ENCODE results near the gene GABPA.
"Not testable (repeated sequence)": the region's sequence is repeated elsewhere in the genome, so short reads cannot be mapped to it uniquely, and the experiment has no call there.

Gene GABPA

GRCh38 chr21:25759573-25759972 is 24.8 kb downstream of the GABPA start:
- no peak overlapping the region for H3K4me3 ChIP-seq (ENCODE audit: control insufficient read depth, low read depth, low read length)
- no peak for TF ChIP-seq CTCF (IDR thresholded peaks at IDR 0.05; ENCODE audit: control insufficient read depth, insufficient read depth, low read depth, low read length, missing control alignments)
- no peak for DNase-seq (ENCODE audit: low read depth)

- DNase-seq (ENCODE audit: low read depth) = no peak
- no peak overlapping the region for H3K4me3 ChIP-seq (ENCODE audit: control insufficient read depth, low read depth, low read length)
- no peak for TF ChIP-seq CTCF (IDR thresholded peaks at IDR 0.05; ENCODE audit: control insufficient read depth, insufficient read depth, low read depth, low read length, missing control alignments)
Measured at GRCh38 chr21:25760061-25760460, 25.3 kb downstream of the GABPA start.

- no peak overlapping the region for H3K4me3 ChIP-seq (ENCODE audit: control insufficient read depth, low read depth, low read length)
- no peak for DNase-seq (ENCODE audit: low read depth)
- no peak for TF ChIP-seq CTCF (IDR thresholded peaks at IDR 0.05; ENCODE audit: control insufficient read depth, insufficient read depth, low read depth, low read length, missing control alignments)
Measured at GRCh38 chr21:25760677-25761076, 25.9 kb downstream of the GABPA start.

GRCh38 chr21:25764065-25764464 is 29.3 kb downstream of the GABPA start:
- TF ChIP-seq CTCF (IDR thresholded peaks at IDR 0.05; ENCODE audit: control insufficient read depth, insufficient read depth, low read depth, low read length, missing control alignments) = no peak
- DNase-seq (ENCODE audit: low read depth) = no peak
- no peak overlapping the region for H3K4me3 ChIP-seq (ENCODE audit: control insufficient read depth, low read depth, low read length)

- TF ChIP-seq CTCF (IDR thresholded peaks at IDR 0.05; ENCODE audit: control insufficient read depth, insufficient read depth, low read depth, low read length, missing control alignments) = no peak
- no peak for DNase-seq (ENCODE audit: low read depth)
- no peak overlapping the region for H3K4me3 ChIP-seq (ENCODE audit: control insufficient read depth, low read depth, low read length)
Measured at GRCh38 chr21:25767921-25768320, 33.1 kb downstream of the GABPA start.

- H3K4me3 ChIP-seq (ENCODE audit: control insufficient read depth, low read depth, low read length) = no peak overlapping the region
- TF ChIP-seq CTCF (IDR thresholded peaks at IDR 0.05; ENCODE audit: control insufficient read depth, insufficient read depth, low read depth, low read length, missing control alignments) = no peak
- DNase-seq (ENCODE audit: low read depth) = no peak
Measured at GRCh38 chr21:25772686-25773085, 37.9 kb downstream of the GABPA start.

GRCh38 chr21:25776440-25776839 is 41.7 kb downstream of the GABPA start:
- TF ChIP-seq CTCF (IDR thresholded peaks at IDR 0.05; ENCODE audit: control insufficient read depth, insufficient read depth, low read depth, low read length, missing control alignments) = no peak
- no peak overlapping the region for H3K4me3 ChIP-seq (ENCODE audit: control insufficient read depth, low read depth, low read length)
- no peak for DNase-seq (ENCODE audit: low read depth)

GRCh38 chr21:25778126-25778875 is 43.5 kb downstream of the GABPA start:
- DNase-seq (ENCODE audit: low read depth); H3K4me3 ChIP-seq (ENCODE audit: control insufficient read depth, low read depth, low read length): not testable (repeated sequence)
